Measurements from ENCODE around the gene CD93.

CD93 gene

GRCh38 chr20:23128461-23129125 is 42.5 kb upstream of the CD93 start:
- no peak for ATAC-seq
- TF ChIP-seq TSHZ2 (CRISPR knock-in tag; IDR thresholded peaks at IDR 0.05) = no peak
- no peak for TF ChIP-seq CREB5 (CRISPR knock-in tag; IDR thresholded peaks at IDR 0.05; ENCODE audit: low read depth)
- TF ChIP-seq PPARA (CRISPR knock-in tag; IDR thresholded peaks at IDR 0.05; ENCODE audit: borderline replicate concordance) = no peak
- no peak for TF ChIP-seq BACH2 (CRISPR knock-in tag; IDR thresholded peaks at IDR 0.05; ENCODE audit: borderline replicate concordance)
- no peak for TF ChIP-seq ISL1 (CRISPR knock-in tag; IDR thresholded peaks at IDR 0.05)
- no peak for TF ChIP-seq ZFP30 (CRISPR knock-in tag; IDR thresholded peaks at IDR 0.05)
- TF ChIP-seq TOX (CRISPR knock-in tag; IDR thresholded peaks at IDR 0.05; ENCODE audit: borderline replicate concordance) = no peak
- no peak for TF ChIP-seq ZC3H10 (CRISPR knock-in tag; IDR thresholded peaks at IDR 0.05)
- TF ChIP-seq POU6F1 (CRISPR knock-in tag; IDR thresholded peaks at IDR 0.05; ENCODE audit: borderline replicate concordance, low read depth) = no peak
- TF ChIP-seq ZFP3 (CRISPR knock-in tag; IDR thresholded peaks at IDR 0.05) = no peak
- TF ChIP-seq TCF4 (CRISPR knock-in tag; IDR thresholded peaks at IDR 0.05; ENCODE audit: borderline replicate concordance) = no peak
- TF ChIP-seq ZNF8 (CRISPR knock-in tag; IDR thresholded peaks at IDR 0.05) = no peak
- TF ChIP-seq RARB (CRISPR knock-in tag; IDR thresholded peaks at IDR 0.05) = no peak
- no peak for TF ChIP-seq CSDC2 (CRISPR knock-in tag; IDR thresholded peaks at IDR 0.05)
- no peak for TF ChIP-seq ZNF565 (CRISPR knock-in tag; conservative IDR thresholded peaks at IDR 0.05; ENCODE audit: low read depth)

GRCh38 chr20:23127506-23128279 is 41.6 kb upstream of the CD93 start:
- ATAC-seq = no peak
- TF ChIP-seq RARB (CRISPR knock-in tag; IDR thresholded peaks at IDR 0.05) (no peak), TSHZ2 (CRISPR knock-in tag; IDR thresholded peaks at IDR 0.05) (no peak), ZFP30 (CRISPR knock-in tag; IDR thresholded peaks at IDR 0.05) (no peak), ISL1 (CRISPR knock-in tag; IDR thresholded peaks at IDR 0.05) (no peak), CREB5 (CRISPR knock-in tag; IDR thresholded peaks at IDR 0.05; ENCODE audit: low read depth) (no peak), CSDC2 (CRISPR knock-in tag; IDR thresholded peaks at IDR 0.05) (no peak), SNAI2 (CRISPR knock-in tag; IDR thresholded peaks at IDR 0.05) (no peak)
